GM23338 (cell line): Measurements from ENCODE around the gene NMRK2. TPM values are rescaled to one million over a fixed set of nuclear protein-coding genes. Genes with fewer than 3 reads are reported as not detected.
A peak's percentile ranks its signal among the peaks of the same experiment; 100 is the strongest.

Experiments
- ATAC-seq: fragments of 200-7000 bp; cut with Tn5 transposase; 3 replicates; pipeline ENCODE4 v1.9.1; 2020
- DNase-seq: peaks from one replicate; pipeline ENCODE4 v3.0.0-alpha.2; 2015; ENCODE audit warnings: low spot score
- H2AFZ ChIP-seq: fragments of 200-600 bp; sonication (generic); 2 replicates; pipeline ENCODE4 v1.8.0; 2016; ENCODE audit warnings: antibody characterized with exemption, mild to moderate bottlenecking, moderate library complexity
- H3F3A ChIP-seq: fragments of 200-600 bp; sonication (generic); replicated peaks from 2 replicates; pipeline ENCODE4 v1.8.0; 2017; ENCODE audit warnings: antibody characterized with exemption, mixed run types, low read depth
- H3K27ac ChIP-seq: fragments of 200-600 bp; sonication (generic); 2 replicates; pipeline ENCODE4 v1.6.1; 2016; ENCODE audit warnings: low read depth
- H3K27me3 ChIP-seq: fragments of 200-600 bp; sonication (generic); 2 replicates; pipeline ENCODE4 v1.8.0; 2016; ENCODE audit warnings: mild to moderate bottlenecking, mixed run types, moderate library complexity; ENCODE audit not compliant: insufficient read depth
- H3K36me3 ChIP-seq: fragments of 200-600 bp; sonication (generic); 2 replicates; pipeline ENCODE4 v1.8.0; 2016; ENCODE audit warnings: mild to moderate bottlenecking; ENCODE audit not compliant: insufficient read depth
- H3K4me1 ChIP-seq: fragments of 200-600 bp; sonication (generic); 2 replicates; pipeline ENCODE4 v1.8.0; 2016; ENCODE audit warnings: mild to moderate bottlenecking, moderate library complexity; ENCODE audit not compliant: insufficient read depth
- H3K4me2 ChIP-seq: fragments of 200-600 bp; sonication (generic); 2 replicates; pipeline ENCODE4 v1.7.1; 2017; ENCODE audit warnings: mixed run types
- H3K4me3 ChIP-seq: fragments of 200-600 bp; sonication (generic); 2 replicates; pipeline ENCODE4 v1.6.1; 2016; ENCODE audit warnings: mixed run types
- H3K79me2 ChIP-seq: fragments of 200-600 bp; sonication (generic); replicated peaks from 2 replicates; pipeline ENCODE4 v1.8.0; 2017; ENCODE audit warnings: mild to moderate bottlenecking; ENCODE audit not compliant: insufficient read depth
- H3K9me2 ChIP-seq: fragments of 200-600 bp; sonication (generic); 2 replicates; pipeline ENCODE4 v1.8.0; 2017; ENCODE audit not compliant: insufficient read depth
- H4K20me1 ChIP-seq: fragments of 200-600 bp; sonication (generic); replicated peaks from 2 replicates; pipeline ENCODE4 v1.8.0; 2017; ENCODE audit warnings: mild to moderate bottlenecking; ENCODE audit not compliant: insufficient read depth
- H3K27ac Mint-ChIP-seq: 2 replicates; pipeline ENCODE4 v1.8.0; 2020; ENCODE audit warnings: inconsistent platforms, mild to moderate bottlenecking, moderate library complexity, mixed read lengths
- H3K27me3 Mint-ChIP-seq: 3 replicates; pipeline ENCODE4 v1.8.0; 2022; ENCODE audit warnings: low read depth, mild to moderate bottlenecking, moderate library complexity, mixed read lengths, inconsistent platforms; ENCODE audit not compliant: insufficient read depth, poor library complexity
- H3K36me3 Mint-ChIP-seq: 3 replicates; pipeline ENCODE4 v1.8.0; 2021; ENCODE audit warnings: low read depth, mild to moderate bottlenecking, inconsistent platforms, moderate library complexity, mixed read lengths
- H3K4me1 Mint-ChIP-seq: 3 replicates; pipeline ENCODE4 v1.8.0; 2020; ENCODE audit warnings: mild to moderate bottlenecking, inconsistent platforms, mixed read lengths
- H3K4me3 Mint-ChIP-seq: 3 replicates; pipeline ENCODE4 v1.8.0; 2021; ENCODE audit warnings: moderate library complexity, mild to moderate bottlenecking, inconsistent platforms, mixed read lengths
- H3K9me3 Mint-ChIP-seq: 3 replicates; pipeline ENCODE4 v1.8.0; 2020; ENCODE audit warnings: moderate library complexity, mild to moderate bottlenecking, inconsistent platforms, mixed read lengths
- EZH2 ChIP-seq: fragments of 200-600 bp; sonication (generic); IDR thresholded peaks from one replicate; pipeline ENCODE4 v1.8.0; 2017; ENCODE audit warnings: antibody characterized with exemption, mild to moderate bottlenecking, low read depth; ENCODE audit not compliant: unreplicated experiment
- polyA plus RNA-seq: library from polyadenylated mRNA; unstranded; fragments of >200 nt; fragmentation: Nextera tagmentation; extraction: Ambion mirVana; gene quantifications from 2 replicates; pipeline ENCODE4 v1.2.1, GENCODE V29; 2016
- total RNA-seq: library from RNA; depleted of rRNA; stranded (reverse); fragments of >200 nt; shearing (Covaris generic); gene quantifications from 2 replicates; pipeline ENCODE4 v1.2.3, GENCODE V29; 2014
- TF ChIP-seq, protein P1 (sequence below): fragments of 250-450 bp; sonication (Bioruptor Pico); IDR thresholded peaks from 2 replicates; pipeline ENCODE4 v1.5.0; 2020; ENCODE audit warnings: mild to moderate bottlenecking, moderate library complexity
- TF ChIP-seq, protein P2 (sequence below), 2 experiments: fragments of 200-600 bp in 1 of 2; sonication (generic) in 1 of 2; conservative IDR thresholded peaks; 2 replicates each; pipeline versions ENCODE4 v1.5.1 to v1.6.1; 2016 to 2017; ENCODE audit warnings: antibody characterized with exemption in 2 of 2, low read depth in 2 of 2, mild to moderate bottlenecking in 2 of 2, moderate library complexity in 1 of 2
- TF ChIP-seq, protein P3 (sequence below): IDR thresholded peaks from 2 replicates; pipeline ENCODE4 v1.6.1; 2016; ENCODE audit warnings: antibody characterized with exemption

NMRK2 gene
- total and polyA plus RNA-seq, 2 experiments from 2014 or later, result 55.9 to 65.3 TPM

DNA sequence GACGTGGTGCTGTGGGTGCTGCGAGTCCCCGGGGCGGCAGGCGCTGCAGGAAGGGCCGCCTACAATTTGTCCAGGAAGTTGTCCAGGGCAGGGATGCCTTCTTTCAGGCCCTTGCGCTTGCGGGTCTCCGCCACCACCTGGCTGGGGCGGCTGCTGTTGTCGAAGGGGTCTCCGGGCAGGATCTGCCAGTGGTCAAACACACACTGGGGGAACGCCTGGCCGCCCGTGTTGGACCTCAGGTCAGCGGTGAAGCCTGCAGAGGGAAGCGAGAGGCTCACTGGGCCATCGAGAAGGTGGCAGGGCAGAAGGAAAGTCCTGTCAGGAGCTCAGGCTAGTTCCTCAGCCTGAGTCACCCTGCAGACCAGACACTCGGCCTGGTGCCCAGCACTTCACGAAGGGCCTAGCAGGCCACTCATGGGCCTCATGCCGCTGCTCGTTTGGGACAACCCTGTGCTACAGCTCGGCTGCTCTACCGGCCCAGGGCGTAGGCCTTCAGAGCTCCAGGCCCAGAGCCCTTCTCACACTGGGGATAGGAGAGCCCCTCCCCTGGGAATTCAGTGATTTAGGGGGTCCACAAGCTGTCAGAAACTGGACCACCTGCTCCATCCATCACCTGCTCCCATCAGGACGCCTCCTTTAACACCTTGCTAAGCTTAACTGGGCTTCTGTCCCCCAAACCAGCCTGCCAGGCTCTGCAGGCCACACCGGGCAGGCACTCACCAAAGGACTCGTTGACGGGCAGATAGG lies 43.8 kb downstream of the NMRK2 start (continued):
- TF ChIP-seq, protein P1, sequence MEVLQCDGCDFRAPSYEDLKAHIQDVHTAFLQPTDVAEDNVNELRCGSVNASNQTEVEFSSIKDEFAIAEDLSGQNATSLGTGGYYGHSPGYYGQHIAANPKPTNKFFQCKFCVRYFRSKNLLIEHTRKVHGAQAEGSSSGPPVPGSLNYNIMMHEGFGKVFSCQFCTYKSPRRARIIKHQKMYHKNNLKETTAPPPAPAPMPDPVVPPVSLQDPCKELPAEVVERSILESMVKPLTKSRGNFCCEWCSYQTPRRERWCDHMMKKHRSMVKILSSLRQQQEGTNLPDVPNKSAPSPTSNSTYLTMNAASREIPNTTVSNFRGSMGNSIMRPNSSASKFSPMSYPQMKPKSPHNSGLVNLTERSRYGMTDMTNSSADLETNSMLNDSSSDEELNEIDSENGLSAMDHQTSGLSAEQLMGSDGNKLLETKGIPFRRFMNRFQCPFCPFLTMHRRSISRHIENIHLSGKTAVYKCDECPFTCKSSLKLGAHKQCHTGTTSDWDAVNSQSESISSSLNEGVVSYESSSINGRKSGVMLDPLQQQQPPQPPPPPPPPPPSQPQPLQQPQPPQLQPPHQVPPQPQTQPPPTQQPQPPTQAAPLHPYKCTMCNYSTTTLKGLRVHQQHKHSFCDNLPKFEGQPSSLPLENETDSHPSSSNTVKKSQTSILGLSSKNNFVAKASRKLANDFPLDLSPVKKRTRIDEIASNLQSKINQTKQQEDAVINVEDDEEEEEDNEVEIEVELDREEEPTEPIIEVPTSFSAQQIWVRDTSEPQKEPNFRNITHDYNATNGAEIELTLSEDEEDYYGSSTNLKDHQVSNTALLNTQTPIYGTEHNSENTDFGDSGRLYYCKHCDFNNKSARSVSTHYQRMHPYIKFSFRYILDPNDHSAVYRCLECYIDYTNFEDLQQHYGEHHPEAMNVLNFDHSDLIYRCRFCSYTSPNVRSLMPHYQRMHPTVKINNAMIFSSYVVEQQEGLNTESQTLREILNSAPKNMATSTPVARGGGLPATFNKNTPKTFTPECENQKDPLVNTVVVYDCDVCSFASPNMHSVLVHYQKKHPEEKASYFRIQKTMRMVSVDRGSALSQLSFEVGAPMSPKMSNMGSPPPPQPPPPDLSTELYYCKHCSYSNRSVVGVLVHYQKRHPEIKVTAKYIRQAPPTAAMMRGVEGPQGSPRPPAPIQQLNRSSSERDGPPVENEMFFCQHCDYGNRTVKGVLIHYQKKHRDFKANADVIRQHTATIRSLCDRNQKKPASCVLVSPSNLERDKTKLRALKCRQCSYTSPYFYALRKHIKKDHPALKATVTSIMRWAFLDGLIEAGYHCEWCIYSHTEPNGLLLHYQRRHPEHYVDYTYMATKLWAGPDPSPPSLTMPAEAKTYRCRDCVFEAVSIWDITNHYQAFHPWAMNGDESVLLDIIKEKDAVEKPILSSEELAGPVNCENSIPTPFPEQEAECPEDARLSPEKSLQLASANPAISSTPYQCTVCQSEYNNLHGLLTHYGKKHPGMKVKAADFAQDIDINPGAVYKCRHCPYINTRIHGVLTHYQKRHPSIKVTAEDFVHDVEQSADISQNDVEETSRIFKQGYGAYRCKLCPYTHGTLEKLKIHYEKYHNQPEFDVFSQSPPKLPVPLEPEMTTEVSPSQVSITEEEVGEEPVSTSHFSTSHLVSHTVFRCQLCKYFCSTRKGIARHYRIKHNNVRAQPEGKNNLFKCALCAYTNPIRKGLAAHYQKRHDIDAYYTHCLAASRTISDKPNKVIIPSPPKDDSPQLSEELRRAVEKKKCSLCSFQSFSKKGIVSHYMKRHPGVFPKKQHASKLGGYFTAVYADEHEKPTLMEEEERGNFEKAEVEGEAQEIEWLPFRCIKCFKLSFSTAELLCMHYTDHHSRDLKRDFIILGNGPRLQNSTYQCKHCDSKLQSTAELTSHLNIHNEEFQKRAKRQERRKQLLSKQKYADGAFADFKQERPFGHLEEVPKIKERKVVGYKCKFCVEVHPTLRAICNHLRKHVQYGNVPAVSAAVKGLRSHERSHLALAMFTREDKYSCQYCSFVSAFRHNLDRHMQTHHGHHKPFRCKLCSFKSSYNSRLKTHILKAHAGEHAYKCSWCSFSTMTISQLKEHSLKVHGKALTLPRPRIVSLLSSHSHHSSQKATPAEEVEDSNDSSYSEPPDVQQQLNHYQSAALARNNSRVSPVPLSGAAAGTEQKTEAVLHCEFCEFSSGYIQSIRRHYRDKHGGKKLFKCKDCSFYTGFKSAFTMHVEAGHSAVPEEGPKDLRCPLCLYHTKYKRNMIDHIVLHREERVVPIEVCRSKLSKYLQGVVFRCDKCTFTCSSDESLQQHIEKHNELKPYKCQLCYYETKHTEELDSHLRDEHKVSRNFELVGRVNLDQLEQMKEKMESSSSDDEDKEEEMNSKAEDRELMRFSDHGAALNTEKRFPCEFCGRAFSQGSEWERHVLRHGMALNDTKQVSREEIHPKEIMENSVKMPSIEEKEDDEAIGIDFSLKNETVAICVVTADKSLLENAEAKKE, result no peak
- TF ChIP-seq, protein P2, sequence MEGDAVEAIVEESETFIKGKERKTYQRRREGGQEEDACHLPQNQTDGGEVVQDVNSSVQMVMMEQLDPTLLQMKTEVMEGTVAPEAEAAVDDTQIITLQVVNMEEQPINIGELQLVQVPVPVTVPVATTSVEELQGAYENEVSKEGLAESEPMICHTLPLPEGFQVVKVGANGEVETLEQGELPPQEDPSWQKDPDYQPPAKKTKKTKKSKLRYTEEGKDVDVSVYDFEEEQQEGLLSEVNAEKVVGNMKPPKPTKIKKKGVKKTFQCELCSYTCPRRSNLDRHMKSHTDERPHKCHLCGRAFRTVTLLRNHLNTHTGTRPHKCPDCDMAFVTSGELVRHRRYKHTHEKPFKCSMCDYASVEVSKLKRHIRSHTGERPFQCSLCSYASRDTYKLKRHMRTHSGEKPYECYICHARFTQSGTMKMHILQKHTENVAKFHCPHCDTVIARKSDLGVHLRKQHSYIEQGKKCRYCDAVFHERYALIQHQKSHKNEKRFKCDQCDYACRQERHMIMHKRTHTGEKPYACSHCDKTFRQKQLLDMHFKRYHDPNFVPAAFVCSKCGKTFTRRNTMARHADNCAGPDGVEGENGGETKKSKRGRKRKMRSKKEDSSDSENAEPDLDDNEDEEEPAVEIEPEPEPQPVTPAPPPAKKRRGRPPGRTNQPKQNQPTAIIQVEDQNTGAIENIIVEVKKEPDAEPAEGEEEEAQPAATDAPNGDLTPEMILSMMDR (conservative IDR thresholded peaks at IDR 0.05; ENCODE audit: low read depth in 2 of 2), result no peak
- no peak for TF ChIP-seq EZH2

DNA sequence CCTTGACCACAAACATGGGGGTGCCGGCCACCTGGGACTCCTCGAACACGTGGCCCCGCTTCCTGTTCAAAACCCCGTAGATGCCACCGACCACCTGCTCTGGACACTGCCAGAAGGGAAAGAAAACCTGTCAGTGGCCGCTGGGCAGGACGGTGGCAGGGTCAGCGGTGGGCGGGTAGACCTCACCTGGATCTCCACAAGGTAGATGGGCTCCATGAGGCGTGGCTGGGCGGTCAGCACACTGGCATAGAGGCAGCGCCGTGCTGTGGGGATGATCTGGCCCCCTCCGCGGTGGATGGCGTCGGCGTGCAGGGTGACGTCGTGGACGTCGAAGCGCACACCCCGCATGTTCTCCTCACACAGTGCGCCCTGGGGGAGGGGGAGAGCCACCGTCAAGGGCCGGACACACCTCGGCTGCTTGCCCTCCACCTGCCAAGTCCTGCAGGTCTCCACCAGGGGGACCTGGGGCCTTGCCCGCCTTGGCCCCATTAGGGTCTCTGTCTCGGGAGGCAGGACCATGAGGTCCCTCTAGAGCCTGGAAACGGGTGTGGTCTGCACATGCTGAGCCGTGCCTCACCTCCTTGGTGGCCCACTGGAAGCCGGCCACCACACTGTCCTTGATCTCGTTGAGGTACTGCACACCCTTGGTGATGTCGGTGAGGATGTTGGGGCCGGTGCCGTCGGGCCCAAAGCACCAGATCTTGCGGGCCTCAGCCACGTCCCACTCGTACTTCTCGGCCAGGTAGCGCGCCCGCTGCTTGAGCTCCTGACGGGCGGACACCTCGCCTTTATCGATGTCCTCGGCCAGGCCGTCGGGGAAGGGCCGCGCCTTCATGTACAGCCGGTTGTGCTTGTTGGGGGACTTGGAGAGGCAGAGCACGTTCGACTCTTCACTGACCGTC lies 44.6 kb downstream of the NMRK2 start:
- Mint-ChIP-seq H3K4me3 (no peak overlapping the region), H3K27me3 (peaks cover 23% of the 10 kb centered on the region), H3K36me3 (peaks cover 79% of the 10 kb centered on the region), H3K27ac (0 out of 2 replicates have a peak overlapping the region, but pooled peaks have one; percentile 21), H3K4me1 (peaks cover 9% of the 10 kb centered on the region), H3K9me3 (no peaks in the 10 kb centered on the region)
- TF ChIP-seq, protein P3, sequence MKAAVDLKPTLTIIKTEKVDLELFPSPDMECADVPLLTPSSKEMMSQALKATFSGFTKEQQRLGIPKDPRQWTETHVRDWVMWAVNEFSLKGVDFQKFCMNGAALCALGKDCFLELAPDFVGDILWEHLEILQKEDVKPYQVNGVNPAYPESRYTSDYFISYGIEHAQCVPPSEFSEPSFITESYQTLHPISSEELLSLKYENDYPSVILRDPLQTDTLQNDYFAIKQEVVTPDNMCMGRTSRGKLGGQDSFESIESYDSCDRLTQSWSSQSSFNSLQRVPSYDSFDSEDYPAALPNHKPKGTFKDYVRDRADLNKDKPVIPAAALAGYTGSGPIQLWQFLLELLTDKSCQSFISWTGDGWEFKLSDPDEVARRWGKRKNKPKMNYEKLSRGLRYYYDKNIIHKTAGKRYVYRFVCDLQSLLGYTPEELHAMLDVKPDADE, result no peak
- TF ChIP-seq, protein P2 (conservative IDR thresholded peaks at IDR 0.05; ENCODE audit: low read depth in 2 of 2), result peak in 1 of 2 experiments; percentile 24; a peak in 2 of 4 replicates
- ATAC-seq (peak; percentile 23), DNase-seq (peak; percentile 53)
- peaks cover 48% of the 10 kb centered on the region for H4K20me1 ChIP-seq
- H3K27ac ChIP-seq, result peak overlapping the region; percentile 78
- H3K36me3 ChIP-seq, result peaks cover 61% of the 10 kb centered on the region
- H3K9me2 ChIP-seq, result no peaks in the 10 kb centered on the region
- H3F3A ChIP-seq, result peaks cover 76% of the 10 kb centered on the region
- H3K4me3 ChIP-seq, result no peak overlapping the region
- peaks cover 48% of the 10 kb centered on the region for H3K79me2 ChIP-seq
- H2AFZ ChIP-seq, result no peak overlapping the region
- no peak overlapping the region for H3K4me2 ChIP-seq
- H3K27me3 ChIP-seq, result no peaks in the 10 kb centered on the region
- no peaks in the 10 kb centered on the region for H3K4me1 ChIP-seq
